GM18519 (cell line): ENCODE data around the gene STK11.

Experiments used
- ATAC-seq: cut with Tn5 transposase; IDR thresholded peaks from one replicate; pipeline ENCODE4 v1.9.1; 2021; ENCODE audit warnings: mild to moderate bottlenecking, moderate library complexity; ENCODE audit not compliant: unreplicated experiment, low FRiP score

STK11 gene

GRCh38 chr19:1205114-1206099 is at the start of gene STK11:
STK11 (plus strand) TSS chr19:1205778; CDS start chr19:1206914, 1,136 bp downstream.
- ATAC-seq: peak; percentile 56

- ATAC-seq: no peak
These were observed 49.2 kb upstream of the STK11 start for GRCh38 chr19:1156305-1156801.

GRCh38 chr19:1156830-1157615 is 48.6 kb upstream of the STK11 start:
- ATAC-seq: no peak

GRCh38 chr19:1157931-1158884 is 47.4 kb upstream of the STK11 start:
- ATAC-seq: no peak

- ATAC-seq: no peak
These were observed 46.6 kb upstream of the STK11 start for GRCh38 chr19:1158885-1159448.

GRCh38 chr19:1159864-1160595 is 45.5 kb upstream of the STK11 start:
- no peak for ATAC-seq

- no peak for ATAC-seq
These were observed 43.9 kb upstream of the STK11 start for GRCh38 chr19:1161716-1162115.

- no peak for ATAC-seq
These were observed 42.9 kb upstream of the STK11 start for GRCh38 chr19:1162404-1163282.

- ATAC-seq: no peak
These were observed 42.2 kb upstream of the STK11 start for GRCh38 chr19:1163283-1163933.

GRCh38 chr19:1163934-1164683 is 41.5 kb upstream of the STK11 start:
- ATAC-seq: no peak

GRCh38 chr19:1164684-1165531 is 40.7 kb upstream of the STK11 start:
- no peak for ATAC-seq

- ATAC-seq: no peak
These were observed 38.6 kb upstream of the STK11 start for GRCh38 chr19:1166872-1167573.

- no peak for ATAC-seq
These were observed 37.6 kb upstream of the STK11 start for GRCh38 chr19:1167687-1168571.
